HG02678 (cell line): ENCODE measurements around the gene WIPI1.
"Not testable (repeated sequence)": the region's sequence is repeated elsewhere in the genome, so short reads cannot be mapped to it uniquely, and the experiment has no call there.

Experiments
- ATAC-seq: cut with Tn5 transposase; IDR thresholded peaks from one replicate; pipeline ENCODE4 v1.9.1; 2021; ENCODE audit warnings: mild to moderate bottlenecking, moderate library complexity; ENCODE audit not compliant: unreplicated experiment

Gene WIPI1

DNA sequence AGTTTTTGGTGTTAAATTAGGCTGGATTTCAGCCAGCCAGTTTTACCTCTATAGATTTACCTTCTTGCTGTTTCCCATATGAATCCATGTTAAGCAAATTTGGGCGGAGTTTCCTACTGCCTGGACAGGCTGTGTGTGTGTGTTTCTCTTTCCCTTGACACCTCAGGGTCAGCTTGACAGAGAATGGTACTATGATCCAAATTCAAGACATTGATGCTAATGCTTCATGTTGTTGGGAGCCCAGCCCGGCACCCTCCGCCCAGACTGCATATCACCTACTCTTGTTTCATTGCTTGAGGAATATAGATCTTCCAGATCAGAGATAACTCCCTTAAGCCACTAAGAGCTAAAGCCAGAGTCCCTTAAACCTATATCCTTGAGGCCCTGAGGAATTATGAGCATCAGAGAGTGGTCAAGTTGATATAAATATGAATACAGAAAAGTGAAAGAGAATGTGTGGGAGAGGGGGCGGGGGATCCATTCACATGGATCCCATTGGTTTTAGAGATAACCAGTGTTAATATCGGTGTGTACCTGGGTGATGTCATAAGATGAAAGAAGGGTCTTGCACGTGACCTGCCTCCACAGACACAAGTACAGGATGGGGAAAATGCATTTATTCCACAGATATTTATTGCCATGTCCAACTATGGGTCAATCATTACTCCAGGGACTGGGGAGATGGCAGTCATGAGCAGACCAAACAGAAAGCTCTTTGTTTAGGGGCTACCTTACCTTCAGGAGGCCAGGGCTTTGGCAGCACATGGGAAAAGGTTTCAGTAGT lies 69.7 kb downstream of the WIPI1 start:
- no peak for ATAC-seq

DNA sequence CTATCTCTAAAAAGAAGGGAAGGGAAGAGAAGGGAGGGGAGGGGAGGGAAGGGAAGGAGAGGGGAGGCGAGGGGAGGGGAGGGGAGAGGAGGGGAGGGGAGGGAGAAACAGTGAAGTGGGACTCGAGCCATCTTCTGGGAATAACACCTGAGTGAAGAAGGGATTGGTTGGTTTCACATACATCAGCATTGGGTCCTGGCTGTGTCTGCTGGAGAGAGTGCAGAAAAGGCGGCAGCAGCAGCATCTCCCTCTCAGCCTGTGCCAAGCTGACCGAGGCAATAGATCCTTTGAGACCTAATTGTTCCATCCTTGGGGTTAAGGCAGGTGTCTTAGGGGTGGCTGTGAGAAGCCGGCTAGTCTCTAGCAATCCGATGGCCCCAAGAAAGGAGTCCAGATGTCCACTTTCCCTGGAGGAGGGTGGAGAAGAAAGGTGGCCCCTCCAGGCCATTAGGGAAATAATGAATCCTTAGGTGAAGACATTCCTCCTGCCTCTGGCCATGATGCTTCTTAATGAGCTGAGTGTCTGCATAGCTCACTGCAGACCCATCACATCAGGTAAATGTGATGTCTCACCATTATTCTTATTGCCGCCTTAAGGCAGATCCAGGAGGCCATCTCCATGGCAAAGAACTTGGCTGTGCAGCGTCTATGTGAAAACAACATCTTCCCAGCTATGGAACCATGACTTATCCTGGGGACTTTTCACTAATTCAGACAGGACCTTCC lies 71.6 kb downstream of the WIPI1 start:
- no peak for ATAC-seq

DNA sequence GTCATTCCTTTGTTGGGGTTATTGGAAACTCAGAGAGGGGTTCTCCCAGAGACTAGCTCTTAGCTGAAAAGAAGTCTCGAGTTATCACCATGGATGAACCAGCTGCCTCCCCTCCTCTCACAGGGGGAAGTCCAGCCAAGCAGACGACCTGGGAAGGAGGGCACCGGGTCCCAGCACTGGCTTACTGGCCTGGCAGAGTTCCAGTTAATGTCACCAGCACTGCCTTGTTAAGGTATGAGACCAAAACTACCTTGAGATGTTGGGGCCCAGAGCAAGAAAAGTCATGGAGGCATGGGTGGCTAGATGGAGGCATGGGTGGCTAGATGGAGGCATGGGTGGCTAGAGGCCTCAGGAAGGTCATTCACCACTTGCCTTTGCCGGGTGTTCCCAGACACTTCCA lies 72.4 kb downstream of the WIPI1 start:
- no peak for ATAC-seq

DNA sequence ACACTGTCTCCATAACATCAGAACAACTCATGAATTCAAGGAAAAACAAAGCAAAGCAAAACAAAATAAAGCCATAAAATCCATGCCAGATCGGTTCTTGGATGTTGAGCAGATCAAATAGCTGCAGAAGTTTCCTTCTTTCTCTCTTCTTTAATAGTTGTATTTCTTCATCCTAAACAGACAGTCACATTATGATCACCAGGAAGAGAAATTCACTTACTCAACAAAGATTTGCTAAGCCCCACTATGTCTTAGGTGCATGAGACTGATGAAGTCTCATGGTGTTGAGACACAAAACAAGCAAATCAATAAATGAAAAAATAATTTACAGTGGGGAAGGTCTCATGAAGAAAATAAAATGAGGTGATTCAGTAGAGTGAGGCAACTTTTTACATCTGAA lies 72.8 kb downstream of the WIPI1 start:
- ATAC-seq = no peak

GRCh38 chr17:68383443-68384321 lies 73.6 kb downstream of the WIPI1 start:
- ATAC-seq = no peak

DNA sequence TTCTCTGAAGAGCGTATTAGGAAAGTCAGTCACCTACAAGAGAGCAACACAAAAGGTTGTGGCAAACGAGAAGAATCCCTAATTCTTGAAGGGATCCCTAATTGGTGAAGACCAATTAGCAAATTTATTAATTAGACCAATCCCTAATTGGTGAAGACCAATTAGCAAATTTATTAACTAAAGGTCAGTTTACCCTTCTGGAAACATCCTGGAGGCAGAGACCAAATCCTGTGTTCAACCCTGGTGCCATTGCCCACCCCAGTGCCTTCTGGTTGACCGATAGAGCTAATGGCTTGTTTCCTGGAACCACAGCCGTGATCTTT lies 74.2 kb downstream of the WIPI1 start:
- no peak for ATAC-seq

DNA sequence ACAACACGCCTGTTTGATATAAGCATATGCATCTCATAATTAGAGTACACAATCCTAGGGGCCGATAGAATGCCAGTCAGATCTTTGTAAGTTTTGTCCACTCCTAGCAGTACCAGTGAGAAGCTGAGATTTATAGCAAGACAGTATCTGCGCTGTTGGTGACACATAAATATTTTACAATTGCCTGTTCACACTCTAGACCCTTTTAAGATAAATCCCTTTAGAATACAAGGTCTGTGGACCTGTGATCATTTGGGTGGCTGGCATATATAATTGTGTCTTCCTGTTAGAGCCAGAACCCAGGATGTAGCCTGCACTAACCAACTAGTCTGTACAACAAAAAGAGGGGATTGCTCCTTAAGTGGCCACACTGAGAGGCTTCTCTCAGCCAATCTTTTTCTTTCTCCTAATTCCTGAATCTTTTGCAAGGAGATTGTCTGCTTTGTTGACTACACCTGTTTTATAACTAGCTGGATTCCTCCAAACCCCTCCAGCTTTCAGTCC lies 74.7 kb downstream of the WIPI1 start:
- ATAC-seq = no peak

- ATAC-seq = no peak
These were observed 76.0 kb downstream of the WIPI1 start for GRCh38 chr17:68381076-68381900.

GRCh38 chr17:68379692-68380677 lies 77.3 kb downstream of the WIPI1 start:
- no peak for ATAC-seq

- ATAC-seq = no peak
These were observed 78.2 kb downstream of the WIPI1 start for GRCh38 chr17:68379177-68379510.

DNA sequence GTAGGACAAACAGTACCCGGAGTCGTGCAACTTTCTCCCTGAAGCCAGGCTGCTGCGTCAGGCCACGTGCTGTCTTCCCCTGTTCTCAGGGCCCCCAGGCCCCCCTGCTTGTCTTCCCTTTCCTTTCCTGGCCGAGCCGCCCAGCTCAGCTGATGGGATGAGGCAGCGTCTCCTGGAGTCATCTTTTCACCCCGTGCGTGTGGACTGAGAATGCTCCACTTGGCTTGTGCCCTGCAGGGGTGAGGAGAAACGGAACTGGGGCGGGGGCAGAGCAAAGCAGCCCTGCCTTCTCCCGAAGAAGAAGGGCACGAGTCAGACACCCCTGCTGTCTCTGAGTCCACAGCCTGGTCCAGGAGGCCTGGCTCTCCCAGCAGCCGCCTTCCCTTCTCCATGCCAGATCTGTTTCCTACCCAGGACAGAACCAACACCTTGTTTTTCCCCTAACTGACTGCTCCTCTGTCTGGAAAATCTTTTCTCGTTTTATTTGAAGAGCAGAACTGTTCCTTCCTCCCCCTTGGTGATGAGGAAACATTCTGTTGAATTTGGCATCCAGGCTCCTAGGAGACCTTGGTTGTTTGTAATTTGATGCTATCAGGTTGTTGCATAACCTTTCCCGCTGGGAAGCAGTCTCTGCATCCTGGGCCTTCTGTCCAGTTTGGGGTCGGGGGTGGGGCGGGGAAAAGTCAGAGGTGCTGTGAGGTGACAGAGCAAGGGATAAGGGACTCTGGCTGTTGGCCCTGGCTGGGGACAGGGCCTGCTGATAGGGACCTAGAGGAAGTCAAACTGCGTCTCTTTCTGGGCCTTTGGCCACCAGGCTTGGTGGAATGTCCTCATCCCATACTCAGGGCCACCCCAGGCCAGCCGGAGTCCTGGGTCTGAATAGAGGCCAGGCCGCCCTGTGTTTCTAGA lies 78.8 kb downstream of the WIPI1 start:
- no peak for ATAC-seq

- ATAC-seq = no peak
These were observed 79.5 kb downstream of the WIPI1 start for GRCh38 chr17:68377771-68378267.

GRCh38 chr17:68376178-68376577 lies 81.1 kb downstream of the WIPI1 start:
- not testable (repeated sequence) for ATAC-seq

DNA sequence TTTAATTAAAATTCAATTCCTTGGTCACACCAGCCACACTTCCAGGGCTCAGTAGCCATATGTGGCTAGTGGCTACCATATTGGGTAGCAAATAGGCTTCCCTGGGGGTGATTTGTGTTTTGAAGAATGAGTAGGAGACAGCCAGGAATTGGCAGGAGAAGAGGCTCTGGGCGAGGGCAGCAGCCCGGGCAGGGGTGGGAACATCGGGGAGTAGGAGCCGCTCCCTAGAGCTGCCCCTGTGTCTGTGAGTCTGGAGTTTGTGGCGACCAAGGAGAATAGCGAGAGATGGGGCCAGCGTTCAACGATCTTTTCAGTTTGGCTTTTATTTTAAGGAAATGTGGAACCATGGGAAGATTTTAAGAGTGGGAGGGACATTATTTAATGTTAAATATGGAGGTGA lies 81.7 kb downstream of the WIPI1 start:
- ATAC-seq = no peak
